Activated CD8-positive, alpha-beta memory T cell treated with anti-CD3 and anti-CD28 coated beads, Interleukin-2, amount 50 U/mL, for 48 hours (primary cell): ENCODE results near the gene KPNA1.

Experiments used
- DNase-seq: peaks from one replicate; pipeline ENCODE4 v3.0.0-alpha.2; 2020

The KPNA1 gene

DNA sequence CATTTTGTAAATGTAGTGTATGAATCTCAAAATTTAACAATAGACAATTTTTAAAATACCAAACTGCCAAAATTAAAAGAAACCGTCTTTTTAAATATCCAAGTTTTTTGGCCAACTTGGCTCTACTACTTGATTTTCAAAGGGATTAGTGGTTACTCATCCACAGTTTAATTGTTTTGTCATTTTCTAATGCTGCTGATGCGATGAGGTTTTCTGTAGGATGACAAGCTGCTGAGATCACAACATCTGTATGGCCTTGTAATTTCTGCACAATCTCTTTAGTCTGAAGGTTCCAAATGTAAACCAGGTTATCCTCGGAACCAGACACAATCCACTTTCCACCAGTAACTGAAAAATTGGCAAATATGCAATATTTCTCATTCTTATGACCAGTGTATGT is 100.3 kb downstream of the KPNA1 start:
- no peak for DNase-seq

DNA sequence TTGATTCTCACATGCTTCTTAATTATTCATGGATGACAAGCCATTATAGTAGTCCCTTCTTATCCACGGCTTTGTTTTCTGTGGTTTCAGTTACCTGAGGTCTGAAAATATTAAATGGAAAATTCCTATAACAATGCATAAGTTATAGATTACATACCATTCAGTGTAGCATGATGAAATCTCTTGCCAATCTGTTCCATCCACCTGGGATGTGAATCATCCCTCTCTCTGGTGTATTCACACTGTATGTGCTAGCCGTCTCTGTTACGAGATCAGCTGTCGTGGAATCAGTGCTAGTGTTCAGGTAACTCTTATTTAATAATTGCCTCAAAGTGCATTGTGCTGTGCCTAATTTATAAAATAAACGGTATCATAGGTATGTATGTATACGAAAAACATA is 104.1 kb downstream of the KPNA1 start:
- no peak for DNase-seq

DNA sequence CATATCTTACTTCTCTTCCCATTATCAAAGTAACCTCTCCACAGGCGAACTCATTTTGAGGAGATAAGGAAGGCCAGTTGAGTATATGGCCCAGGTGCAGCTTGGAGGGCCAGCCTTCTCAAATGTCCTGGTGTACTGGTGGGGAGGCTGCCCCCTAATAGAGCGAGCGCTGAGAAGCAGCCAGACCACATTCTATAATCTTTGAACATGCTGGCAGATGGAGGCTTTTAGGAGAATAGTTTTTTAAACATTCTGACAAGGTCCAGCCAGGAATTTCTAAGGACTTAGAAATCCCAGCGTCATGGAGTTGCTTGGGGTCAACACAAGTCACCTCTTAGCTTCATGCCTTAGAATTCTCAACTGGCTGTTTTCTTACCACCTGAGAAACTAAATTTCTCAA is 104.6 kb downstream of the KPNA1 start:
- DNase-seq, result no peak

DNA sequence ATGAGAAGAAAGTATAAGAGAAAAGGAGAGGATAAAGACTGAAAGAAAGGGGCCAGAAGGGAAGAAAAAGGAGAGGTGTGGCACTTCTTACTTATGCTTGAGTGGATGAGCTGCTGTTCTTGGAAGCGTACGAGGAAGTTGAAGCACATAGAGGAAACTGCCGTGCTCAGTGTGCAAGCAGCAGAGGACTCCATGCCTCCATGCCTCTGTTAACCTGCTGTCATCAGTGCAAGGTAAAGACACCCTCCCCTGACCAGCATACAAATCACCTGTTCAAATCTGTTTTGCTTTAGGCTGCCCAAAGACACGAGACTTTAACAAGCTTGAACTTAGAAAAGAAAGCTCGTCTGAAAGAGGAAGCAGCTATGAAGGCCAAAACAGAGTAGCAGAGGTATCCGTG is 105.3 kb downstream of the KPNA1 start:
- DNase-seq, result no peak

DNA sequence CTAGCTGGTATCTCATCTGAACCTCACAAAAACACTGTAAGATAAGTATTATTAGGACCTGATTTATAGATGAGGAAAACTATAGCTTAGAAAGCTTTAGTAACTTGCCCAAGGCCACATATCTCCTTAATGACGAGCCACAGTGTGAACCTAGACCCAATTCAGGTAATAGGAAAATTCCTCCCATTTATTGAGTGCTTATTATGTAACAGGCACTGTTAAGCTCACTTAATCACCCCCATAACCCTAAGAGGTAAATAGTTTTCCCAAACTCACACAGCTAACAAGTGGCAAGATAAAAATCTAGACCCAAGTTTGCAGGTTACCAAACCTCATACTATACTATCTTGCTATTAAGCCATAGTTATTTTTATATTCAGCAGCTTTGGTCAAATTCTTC is 106.8 kb downstream of the KPNA1 start:
- no peak for DNase-seq

DNA sequence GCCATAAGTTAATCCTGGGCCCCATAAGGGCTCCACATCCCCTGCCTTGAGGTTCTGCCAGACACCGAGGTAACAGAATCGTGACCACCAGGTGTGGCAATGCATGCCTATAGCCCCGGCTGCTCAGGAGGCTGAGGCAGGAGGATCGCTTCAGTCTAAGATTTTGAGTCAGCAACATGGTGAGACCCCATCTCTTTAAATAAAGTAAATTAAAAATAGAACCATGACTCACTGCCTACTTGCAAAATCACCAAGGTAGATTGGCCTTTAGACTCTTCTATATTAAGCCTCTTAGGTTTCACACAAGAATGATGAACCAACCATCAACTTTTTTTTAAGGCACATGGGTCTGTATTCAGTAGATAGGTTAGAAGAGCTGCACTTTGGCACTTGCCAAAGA is 108.5 kb downstream of the KPNA1 start:
- DNase-seq, result no peak

DNA sequence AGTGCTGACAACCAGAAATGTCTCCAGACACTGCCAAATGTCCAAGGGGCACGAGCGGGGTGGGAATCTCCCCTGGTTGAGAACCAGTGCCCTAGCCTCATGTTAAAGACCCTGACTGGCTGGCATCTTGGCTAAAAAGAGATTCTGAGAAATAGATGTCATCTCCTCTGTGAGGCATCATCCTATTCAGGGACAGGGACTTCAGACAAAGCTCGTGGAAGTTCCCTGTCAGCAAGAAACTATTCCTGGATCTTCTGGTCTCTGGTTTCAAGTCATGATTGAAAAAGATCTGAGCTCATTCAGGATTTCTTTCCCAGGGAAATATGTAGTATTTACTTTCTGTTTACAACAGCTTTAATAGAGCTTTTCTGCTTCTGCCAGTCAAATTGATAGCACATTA is 109.7 kb downstream of the KPNA1 start:
- no peak for DNase-seq

DNA sequence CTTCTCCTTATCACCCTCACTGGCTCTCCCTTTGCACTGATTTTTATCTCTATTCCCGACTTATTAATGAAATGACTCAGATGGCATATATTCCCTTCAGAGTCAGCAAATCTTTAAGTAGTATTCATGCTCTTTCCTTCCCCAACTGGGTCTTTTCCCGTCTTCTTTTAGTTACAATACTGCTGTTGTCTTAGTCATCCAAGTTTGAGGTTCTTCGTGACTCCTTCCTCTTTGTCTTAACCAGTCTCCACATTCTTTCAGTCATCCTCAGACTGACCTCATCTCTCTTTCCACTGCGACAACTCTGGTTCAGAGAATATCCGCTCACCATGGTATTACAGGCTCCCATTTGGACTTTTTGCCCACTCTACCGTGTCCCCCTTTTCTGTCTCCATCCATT is 111.2 kb downstream of the KPNA1 start:
- no peak for DNase-seq

DNA sequence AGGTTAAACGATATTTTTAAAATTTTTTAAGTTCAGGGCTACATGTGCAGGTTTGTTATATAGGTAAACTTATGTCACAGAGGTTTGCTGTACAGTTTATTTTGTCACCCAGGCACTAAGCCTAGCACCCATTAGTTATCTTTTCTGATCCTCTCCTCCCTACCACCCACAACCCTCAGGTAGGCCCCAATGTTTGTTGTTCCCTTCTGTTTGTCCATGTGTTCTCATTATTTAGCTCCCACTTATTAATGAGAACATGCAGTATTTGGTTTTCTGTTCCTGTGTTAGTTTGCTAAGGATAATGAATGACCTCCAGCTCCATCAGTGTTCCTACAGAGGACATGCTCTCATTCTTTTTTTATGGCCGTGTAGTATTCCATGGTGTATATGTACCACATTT is 115.8 kb downstream of the KPNA1 start:
- DNase-seq, result no peak

DNA sequence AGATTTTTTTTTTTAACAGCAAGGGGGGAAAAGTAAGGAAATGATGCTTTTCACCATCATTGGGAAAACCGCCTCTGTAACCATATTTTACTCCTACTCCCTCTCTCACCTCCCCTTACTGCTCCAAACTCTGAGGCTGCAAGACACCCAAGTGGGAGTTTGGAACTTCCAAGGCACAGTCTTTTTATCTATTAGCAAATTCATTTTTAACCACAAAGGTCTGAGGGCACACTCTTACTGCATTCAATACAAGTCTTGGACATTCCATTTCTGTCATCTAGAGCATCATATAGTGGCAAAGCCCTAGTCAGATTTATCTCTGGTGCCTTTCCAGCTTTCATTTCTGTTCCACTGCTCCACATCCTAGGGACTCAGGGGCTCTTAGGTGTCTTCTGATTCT is 117.5 kb downstream of the KPNA1 start:
- no peak for DNase-seq

DNA sequence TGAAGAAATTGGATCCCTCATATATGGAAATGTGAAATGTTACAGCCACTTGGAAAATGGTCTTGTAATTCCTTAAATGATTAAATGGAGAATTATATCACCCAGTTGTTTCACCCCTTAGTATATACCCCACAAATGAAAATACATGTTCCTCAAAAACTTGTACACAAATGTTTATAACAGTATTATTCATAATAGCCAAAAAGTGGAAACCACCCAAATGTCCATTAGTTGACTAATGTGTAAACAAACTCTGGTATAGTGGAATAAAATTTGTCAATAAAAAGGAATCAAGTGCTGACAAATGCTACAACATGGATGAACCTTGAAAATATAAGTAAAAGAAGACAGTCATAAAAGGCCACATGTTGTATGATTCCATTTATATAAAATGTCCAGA is 118.2 kb downstream of the KPNA1 start:
- no peak for DNase-seq

DNA sequence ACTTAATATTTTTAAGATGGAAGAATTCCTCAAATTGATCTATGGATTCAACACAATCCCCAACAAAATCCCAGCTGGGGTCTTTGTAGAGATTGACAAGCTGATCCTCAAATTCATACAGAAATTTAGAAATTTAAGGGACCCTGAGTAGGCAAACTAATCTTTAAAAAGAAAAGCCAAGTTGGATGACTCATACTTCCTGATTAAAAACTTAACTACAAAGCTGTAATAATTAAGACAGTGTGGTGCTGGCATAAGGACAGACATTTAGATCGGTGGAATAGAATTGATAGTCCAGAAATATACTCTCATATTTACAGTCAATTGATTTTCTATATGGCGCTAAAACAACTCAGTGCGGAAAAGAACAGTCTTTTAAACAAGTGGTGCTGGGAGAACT is 119.2 kb downstream of the KPNA1 start:
- no peak for DNase-seq

DNA sequence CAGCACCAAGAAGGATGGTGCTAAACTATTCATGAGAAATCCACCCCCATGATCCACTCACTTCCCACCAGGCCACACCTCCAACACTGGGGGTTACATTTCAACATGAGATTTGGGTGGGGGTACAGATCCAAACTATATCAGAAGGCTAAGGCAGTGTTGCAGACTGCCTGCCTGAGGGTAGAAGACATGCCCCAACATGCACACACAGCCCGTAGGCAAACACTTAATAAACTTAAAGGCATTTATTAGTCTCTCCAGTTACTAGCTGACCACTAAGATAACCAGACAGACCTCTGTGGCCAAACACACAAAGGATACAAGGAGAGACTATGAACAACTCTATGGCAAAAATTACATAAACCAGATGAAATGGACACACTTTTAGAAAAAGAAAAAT is 120.6 kb downstream of the KPNA1 start:
- DNase-seq, result no peak

DNA sequence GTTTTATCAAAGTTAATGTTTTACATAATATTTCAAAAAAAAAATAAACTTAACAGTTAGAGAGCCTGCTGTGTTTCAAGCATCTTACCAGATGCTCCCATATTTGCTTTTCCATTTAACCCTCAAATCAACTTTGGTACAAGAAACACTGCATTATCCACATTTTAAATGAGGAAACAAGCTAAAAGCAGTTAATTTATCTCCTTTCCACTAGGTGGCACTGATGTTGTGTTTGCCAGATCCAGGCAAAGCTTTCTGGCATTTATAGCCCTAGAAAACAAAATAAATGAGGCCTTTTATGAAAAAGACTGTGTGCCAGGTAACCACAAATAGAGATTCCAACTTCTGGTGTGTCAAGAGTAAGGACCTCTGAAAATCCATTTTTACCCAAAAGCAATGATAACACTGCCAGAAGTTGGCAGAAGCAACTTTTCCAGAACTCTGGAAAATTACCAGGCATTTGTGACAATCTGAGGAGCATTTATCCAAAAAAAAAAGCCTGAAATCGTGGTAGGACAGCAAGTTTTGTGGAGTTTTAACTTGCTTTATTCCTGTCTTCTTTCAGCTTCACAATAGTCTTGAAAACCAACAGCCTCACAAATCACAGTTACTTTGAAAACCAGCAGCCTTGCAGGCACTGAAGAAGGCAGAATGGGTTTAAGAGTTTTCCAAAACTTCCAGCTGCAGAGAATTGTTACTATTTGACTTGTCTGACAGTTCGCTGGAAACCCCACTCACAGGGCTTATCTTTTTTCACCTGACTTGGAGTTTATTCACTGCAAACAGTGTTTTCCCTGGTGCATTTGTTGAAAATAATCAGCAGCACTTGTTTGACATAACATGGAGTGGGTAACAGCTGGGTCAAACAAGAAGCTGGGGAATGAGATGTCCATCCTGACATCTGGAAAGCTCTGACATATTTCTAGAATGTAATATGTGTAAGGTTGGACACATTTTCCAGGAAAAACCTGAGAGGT is 121.6 kb downstream of the KPNA1 start:
- no peak for DNase-seq

DNA sequence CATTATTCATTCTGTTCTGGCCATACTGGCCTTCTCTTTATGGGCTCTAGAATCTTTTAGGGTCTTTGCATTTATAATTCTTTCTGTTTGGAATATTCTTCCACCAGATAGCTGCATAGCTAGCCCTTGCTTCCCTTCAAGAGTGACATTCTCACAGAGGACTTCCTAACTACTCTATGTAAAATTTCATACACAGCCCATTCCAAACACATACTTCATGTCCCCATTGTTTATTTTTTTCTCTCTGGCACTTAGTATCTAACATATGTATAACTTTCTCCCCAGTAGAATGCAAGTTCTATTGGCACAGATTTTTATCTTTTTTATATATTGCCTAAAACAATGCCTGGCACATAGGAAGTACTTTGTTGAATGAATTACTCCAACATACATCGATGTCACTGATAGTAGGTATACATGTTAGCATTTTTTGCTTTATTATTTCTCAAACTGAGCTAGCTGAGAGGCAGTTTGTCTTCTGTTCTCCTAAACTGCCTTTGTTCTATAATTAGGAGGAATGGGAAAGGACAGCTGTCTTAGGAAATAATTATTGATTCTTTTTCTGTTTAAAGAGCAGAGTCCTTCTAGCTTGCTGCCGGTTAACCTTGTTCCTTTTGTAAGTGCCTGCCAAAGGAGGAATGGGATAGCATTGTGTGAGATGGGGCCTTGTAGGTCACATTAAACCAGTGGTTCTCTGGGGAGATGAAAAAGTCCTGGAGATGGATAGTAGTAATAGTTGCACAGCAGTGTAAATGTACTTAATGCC is 122.9 kb downstream of the KPNA1 start:
- no peak for DNase-seq

DNA sequence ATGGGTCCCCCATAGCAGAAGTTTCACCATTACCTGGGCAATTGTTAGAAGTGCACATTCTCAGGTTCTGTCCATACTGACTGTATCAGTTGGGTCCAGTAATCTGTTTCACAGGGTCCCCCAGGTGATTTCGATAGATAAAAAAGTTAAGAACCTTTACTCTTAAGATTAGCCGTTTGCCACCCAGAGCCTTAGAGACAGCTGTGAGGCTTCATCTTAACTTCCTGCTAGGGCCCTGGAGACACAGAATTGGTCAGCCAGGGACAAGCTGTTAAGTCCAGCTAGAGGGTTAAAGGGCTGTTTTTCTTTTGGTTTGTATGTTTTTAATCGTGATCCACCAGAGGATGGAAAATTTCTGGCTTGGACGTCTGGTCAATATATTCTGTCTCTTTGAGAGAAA is 124.1 kb downstream of the KPNA1 start:
- DNase-seq, result no peak

DNA sequence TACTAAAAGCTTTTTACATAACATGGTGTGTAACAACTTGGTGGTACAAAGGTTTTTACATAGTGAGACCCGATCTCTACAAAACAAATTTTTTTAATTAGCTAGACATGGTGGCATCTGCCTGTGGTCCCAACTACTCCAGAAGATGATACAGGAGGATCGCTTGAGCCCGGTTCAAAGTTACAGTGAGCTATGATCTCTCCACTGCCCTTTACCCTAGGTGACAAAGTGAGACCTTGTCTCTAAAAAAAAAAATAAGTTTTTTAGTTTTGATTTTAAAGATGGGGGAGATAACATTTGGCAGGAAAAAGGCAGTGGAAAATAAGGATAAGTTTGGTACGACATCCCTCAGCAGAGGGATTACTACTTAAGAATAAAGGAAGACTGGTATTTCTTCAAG is 124.8 kb downstream of the KPNA1 start:
- DNase-seq, result no peak

DNA sequence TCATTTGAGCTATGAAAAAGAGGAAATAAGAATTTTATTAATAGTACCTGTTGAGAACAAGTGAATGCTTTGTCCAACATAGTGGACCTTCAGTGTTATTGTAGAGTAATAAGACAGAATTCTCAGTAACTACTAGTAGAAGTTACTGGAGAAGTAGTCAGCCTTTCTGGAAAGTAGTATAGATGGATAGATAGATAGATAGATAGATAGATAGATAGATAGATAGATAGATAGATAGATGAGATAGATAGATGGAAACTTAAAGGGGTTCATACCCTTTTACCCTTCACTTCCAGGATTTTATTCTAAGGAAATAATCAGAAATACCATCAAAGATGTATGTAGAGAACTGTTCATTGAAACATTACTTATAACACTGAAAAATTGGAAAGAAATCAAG is 125.5 kb downstream of the KPNA1 start:
- no peak for DNase-seq

DNA sequence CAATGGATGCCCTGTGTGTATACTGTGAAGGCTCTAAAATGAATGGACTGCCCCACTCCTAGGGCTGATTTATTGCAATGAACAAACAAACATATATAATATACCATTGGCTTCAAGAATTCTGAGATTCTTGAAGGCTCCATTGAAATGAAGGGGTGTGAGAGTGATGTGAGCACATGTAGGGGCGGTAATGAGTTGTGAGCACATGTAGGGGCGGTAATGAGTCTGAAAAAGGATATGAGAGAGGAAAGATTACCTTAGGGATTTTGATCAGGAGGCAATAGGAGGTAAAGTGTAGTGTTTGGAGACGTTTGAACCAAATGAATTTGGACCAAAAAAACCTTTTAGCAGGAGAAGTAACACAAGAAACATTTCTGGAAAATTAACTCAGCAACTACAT is 127.0 kb downstream of the KPNA1 start:
- no peak for DNase-seq

DNA sequence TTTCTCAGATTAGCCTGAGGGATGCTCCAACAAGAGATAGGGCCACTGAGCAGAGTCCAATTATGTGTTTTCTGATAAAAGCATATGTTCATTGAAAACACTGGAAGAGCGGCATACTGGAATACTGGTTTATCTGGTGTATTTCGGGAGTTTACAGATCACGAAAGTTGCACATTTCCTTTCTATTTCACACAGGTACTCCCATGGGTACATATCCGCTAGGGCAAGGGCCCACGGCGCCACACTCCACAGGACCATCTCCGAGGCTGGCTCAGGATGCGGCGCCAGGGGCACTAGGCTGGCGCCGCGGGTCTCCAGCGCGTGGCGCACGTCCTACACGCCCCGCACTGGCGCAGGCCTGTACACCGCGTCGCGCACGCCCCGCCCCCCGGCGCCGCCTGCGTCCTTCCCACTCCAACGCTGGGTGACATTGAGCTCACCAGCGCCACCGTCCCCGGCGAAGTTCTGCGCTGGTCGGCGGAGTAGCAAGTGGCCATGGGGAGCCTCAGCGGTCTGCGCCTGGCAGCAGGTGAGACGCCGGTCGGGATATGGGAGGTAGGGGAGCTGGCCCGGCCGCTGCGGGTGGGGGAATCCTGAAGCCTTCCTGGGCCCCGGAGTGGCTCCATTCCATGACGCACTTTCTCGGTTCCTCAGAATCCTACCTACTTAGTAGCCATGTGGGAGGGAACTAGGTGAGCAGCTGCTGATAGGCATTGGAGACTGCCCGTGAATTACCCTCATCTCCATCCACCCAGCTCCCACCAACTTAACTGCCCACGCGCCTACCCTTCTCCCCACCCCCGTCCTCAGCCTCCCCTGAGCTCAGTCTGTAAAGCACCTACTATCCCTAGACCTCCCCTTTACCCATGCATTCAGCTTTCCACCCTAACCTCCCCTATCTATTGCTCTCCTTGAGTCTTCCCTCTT is 130.7 kb downstream of the KPNA1 start, which contains the start of gene FAM162A:
FAM162A (plus strand) TSS at position 412 of the 927 bp plus-strand sequence; CDS start at position 496, 84 bp downstream.
- peak; percentile 96 for DNase-seq

DNA sequence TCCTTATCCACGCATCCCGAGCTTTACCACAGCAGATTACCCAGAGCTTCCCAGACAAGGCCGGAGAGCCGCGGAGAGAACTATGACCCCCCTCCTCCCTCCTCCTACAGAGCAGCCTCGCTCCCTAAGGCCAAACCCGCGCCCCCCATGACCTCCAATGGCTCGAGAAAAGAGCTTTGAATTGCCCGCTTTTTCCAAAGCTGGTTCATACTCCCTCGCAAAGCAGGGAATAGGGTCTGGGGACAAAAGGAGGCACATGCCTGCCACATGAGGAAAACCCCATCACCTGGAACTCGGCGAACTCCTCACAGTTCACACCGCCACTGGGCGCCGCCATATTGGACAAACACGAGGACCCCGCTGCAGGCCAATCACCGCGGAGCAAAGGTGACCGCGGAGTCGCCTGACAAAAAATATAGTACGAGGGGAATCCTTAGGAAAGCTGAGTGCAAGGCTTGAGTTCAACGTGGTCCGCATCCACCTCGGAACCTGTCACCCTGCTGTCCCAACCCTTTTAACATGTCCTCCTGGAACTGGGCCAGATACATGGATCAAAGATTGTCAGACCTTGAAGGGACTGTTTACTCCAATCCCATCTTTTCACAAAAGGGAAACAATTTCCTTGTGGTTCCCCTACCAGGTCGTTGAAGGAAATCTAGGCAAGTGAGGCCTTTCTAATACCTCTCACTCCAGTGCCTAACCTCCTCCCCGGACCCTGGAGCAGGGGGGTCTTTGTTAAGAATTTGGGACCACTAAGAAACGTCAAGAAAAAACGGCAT is 131.7 kb downstream of the KPNA1 start, which contains the start of gene MIX23:
MIX23 (minus strand) TSS at position 344 of the 779 bp plus-strand sequence; CDS start at position 337, 7 bp downstream.
- peak; percentile 88 for DNase-seq

DNA sequence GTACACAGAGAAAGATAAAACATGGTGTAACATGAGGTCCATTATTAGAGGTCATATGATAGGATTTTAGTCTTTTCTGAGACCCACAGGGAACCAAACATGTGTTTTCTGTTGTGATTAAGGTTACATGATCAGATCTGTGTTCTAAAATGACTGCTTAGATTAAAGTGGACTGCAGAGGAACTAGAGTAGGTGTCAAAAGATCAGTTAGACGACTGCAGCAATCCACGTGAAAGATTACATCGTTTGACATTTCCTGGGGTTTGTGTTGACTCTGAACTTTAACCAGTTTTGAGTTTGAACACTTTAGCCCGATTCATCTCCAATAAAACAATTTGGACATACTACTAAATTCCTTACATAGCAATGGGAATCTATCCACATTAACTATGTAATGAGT is 136.8 kb downstream of the KPNA1 start:
- no peak for DNase-seq
